Measurements from ENCODE around the gene PRRG3. TPM values are rescaled to one million over a fixed set of nuclear protein-coding genes. Genes with fewer than 3 reads are reported as not detected.

The PRRG3 gene
- total RNA-seq, 1 donor from 2014 or later: 1.9 TPM

GRCh38 chrX:151736685-151737084 is 41.4 kb downstream of the PRRG3 start:
- Histone ChIP-seq H3K4me2 (no peak overlapping the region), H2AFZ (replicated peaks) (no peak overlapping the region), H4K20me1 (ENCODE audit: low read depth) (no peaks in the 10 kb centered on the region), H3K9ac (no peak overlapping the region), H3F3A (ENCODE audit: low read depth) (no peaks in the 10 kb centered on the region), H3K27ac (no peak overlapping the region), H3K36me3 (no peaks in the 10 kb centered on the region), H3K9me3 (ENCODE audit: low read depth) (no peaks in the 10 kb centered on the region), H3K79me2 (ENCODE audit: low read depth) (no peaks in the 10 kb centered on the region), H3K4me3 (no peak overlapping the region), H3K27me3 (no peaks in the 10 kb centered on the region), H3K4me1 (no peaks in the 10 kb centered on the region)
- no peak overlapping the region for H3K27ac Mint-ChIP-seq
- peaks cover 22% of the 10 kb centered on the region for H3K27me3 Mint-ChIP-seq (ENCODE audit: insufficient read depth, low read depth)
- no peaks in the 10 kb centered on the region for H3K4me1 Mint-ChIP-seq
- DNase-seq (ENCODE audit: low spot score): no peak
- no peak for TF ChIP-seq CTCF (IDR thresholded peaks at IDR 0.05)
- no peak for TF ChIP-seq EZH2 (IDR thresholded peaks at IDR 0.05)
- no peak for TF ChIP-seq EZH2phosphoT487 (IDR thresholded peaks at IDR 0.05)
- no peaks in the 10 kb centered on the region for H3K36me3 Mint-ChIP-seq
- H3K4me3 Mint-ChIP-seq: no peak overlapping the region
- H3K9me3 Mint-ChIP-seq: peaks cover 13% of the 10 kb centered on the region

GRCh38 chrX:151737494-151737893 is 42.2 kb downstream of the PRRG3 start:
- Histone ChIP-seq H3K4me3 (no peak overlapping the region), H3K27me3 (no peaks in the 10 kb centered on the region), H3K36me3 (no peaks in the 10 kb centered on the region), H3K4me1 (no peaks in the 10 kb centered on the region), H3K9me3 (ENCODE audit: low read depth) (no peaks in the 10 kb centered on the region), H3F3A (ENCODE audit: low read depth) (no peaks in the 10 kb centered on the region), H4K20me1 (ENCODE audit: low read depth) (no peaks in the 10 kb centered on the region), H3K27ac (no peak overlapping the region), H2AFZ (replicated peaks) (no peak overlapping the region), H3K79me2 (ENCODE audit: low read depth) (no peaks in the 10 kb centered on the region), H3K9ac (no peak overlapping the region), H3K4me2 (no peak overlapping the region)
- H3K27ac Mint-ChIP-seq: no peak overlapping the region
- TF ChIP-seq CTCF (IDR thresholded peaks at IDR 0.05): no peak
- no peak for TF ChIP-seq EZH2phosphoT487 (IDR thresholded peaks at IDR 0.05)
- TF ChIP-seq EZH2 (IDR thresholded peaks at IDR 0.05): no peak
- peaks cover 19% of the 10 kb centered on the region for H3K9me3 Mint-ChIP-seq
- DNase-seq (ENCODE audit: low spot score): no peak
- no peaks in the 10 kb centered on the region for H3K4me1 Mint-ChIP-seq
- no peaks in the 10 kb centered on the region for H3K36me3 Mint-ChIP-seq
- no peak overlapping the region for H3K4me3 Mint-ChIP-seq
- H3K27me3 Mint-ChIP-seq (ENCODE audit: insufficient read depth, low read depth): peaks cover 18% of the 10 kb centered on the region

GRCh38 chrX:151738751-151739150 is 43.5 kb downstream of the PRRG3 start:
- no peaks in the 10 kb centered on the region for H3K9me3 ChIP-seq (ENCODE audit: low read depth)
- no peaks in the 10 kb centered on the region for H3K27me3 ChIP-seq
- TF ChIP-seq CTCF (IDR thresholded peaks at IDR 0.05) (no peak), EZH2phosphoT487 (IDR thresholded peaks at IDR 0.05) (no peak), EZH2 (IDR thresholded peaks at IDR 0.05) (no peak)
- H3K4me2 ChIP-seq: no peak overlapping the region
- H3K4me3 Mint-ChIP-seq: no peak overlapping the region
- peaks cover 19% of the 10 kb centered on the region for H3K27me3 Mint-ChIP-seq (ENCODE audit: insufficient read depth, low read depth)
- H4K20me1 ChIP-seq (ENCODE audit: low read depth): no peaks in the 10 kb centered on the region
- H3K9ac ChIP-seq: no peak overlapping the region
- H3K27ac ChIP-seq: no peak overlapping the region
- H3F3A ChIP-seq (ENCODE audit: low read depth): no peaks in the 10 kb centered on the region
- H3K36me3 ChIP-seq: no peaks in the 10 kb centered on the region
- H3K36me3 Mint-ChIP-seq: no peaks in the 10 kb centered on the region
- no peaks in the 10 kb centered on the region for H3K4me1 Mint-ChIP-seq
- DNase-seq (ENCODE audit: low spot score): no peak
- H3K79me2 ChIP-seq (ENCODE audit: low read depth): no peaks in the 10 kb centered on the region
- H3K27ac Mint-ChIP-seq: no peak overlapping the region
- peaks cover 20% of the 10 kb centered on the region for H3K9me3 Mint-ChIP-seq
- H2AFZ ChIP-seq (replicated peaks): no peak overlapping the region
- H3K4me3 ChIP-seq: no peak overlapping the region
- H3K4me1 ChIP-seq: no peaks in the 10 kb centered on the region
